MCF 10A (cell line): Measurements from ENCODE around the gene MOCS2. TPM values are rescaled to one million over a fixed set of nuclear protein-coding genes. Genes with fewer than 3 reads are reported as not detected.
A peak's percentile ranks its signal among the peaks of the same experiment; 100 is the strongest.
"Not testable (repeated sequence)": the region's sequence is repeated elsewhere in the genome, so short reads cannot be mapped to it uniquely, and the experiment has no call there.

Experiments used
- BruUV-seq: library from RNA; stranded (reverse); fragments of 400-500 nt; replicated peaks from 2 replicates; lab custom pipeline; 2021; lab: Mats Ljungman, UMichigan
- CTCF ChIA-PET: fragments of 300-600 bp; sonication (Branson Sonifier 250); formaldehyde crosslinking; extraction: SDS; loops from one replicate; lab custom pipeline; 2021; ENCODE audit warnings: antibody characterized with exemption, inconsistent platforms; lab: Yijun Ruan, JAX
- POLR2A ChIA-PET: fragments of 300-600, 350-650 bp; sonication (Branson Sonifier 250); formaldehyde crosslinking; extraction: SDS; loops from one replicate; lab custom pipeline; 2020; ENCODE audit warnings: antibody characterized with exemption, inconsistent platforms; lab: Yijun Ruan, JAX
- DNase-seq: peaks from one replicate; pipeline ENCODE4 v3.0.0-alpha.2; 2018; ENCODE audit not compliant: unreplicated experiment
- H3K27ac Mint-ChIP-seq: one replicate; pipeline ENCODE4 v1.8.0; 2022; ENCODE audit warnings: mild to moderate bottlenecking, low read depth, mixed read lengths; ENCODE audit not compliant: unreplicated experiment
- H3K27me3 Mint-ChIP-seq: one replicate; pipeline ENCODE4 v1.8.0; 2022; ENCODE audit warnings: mixed read lengths; ENCODE audit not compliant: insufficient read depth, unreplicated experiment
- H3K36me3 Mint-ChIP-seq: one replicate; pipeline ENCODE4 v1.8.0; 2022; ENCODE audit warnings: mild to moderate bottlenecking, moderate library complexity, mixed read lengths; ENCODE audit not compliant: insufficient read depth, unreplicated experiment
- H3K4me1 Mint-ChIP-seq: one replicate; pipeline ENCODE4 v1.8.0; 2022; ENCODE audit warnings: mixed read lengths; ENCODE audit not compliant: insufficient read depth, unreplicated experiment
- H3K4me3 Mint-ChIP-seq: one replicate; pipeline ENCODE4 v1.8.0; 2022; ENCODE audit warnings: mild to moderate bottlenecking, moderate library complexity, mixed read lengths; ENCODE audit not compliant: unreplicated experiment
- H3K9me3 Mint-ChIP-seq: one replicate; pipeline ENCODE4 v1.8.0; 2022; ENCODE audit warnings: mixed read lengths; ENCODE audit not compliant: unreplicated experiment
- CTCF ChIP-seq: fragments of 200-600 bp; IDR thresholded peaks from one replicate; pipeline ENCODE4 v1.8.0; 2022; ENCODE audit warnings: antibody characterized with exemption, mild to moderate bottlenecking; ENCODE audit not compliant: unreplicated experiment
- intact Hi-C: fragments of 100-400 bp; cut with micrococcal nuclease; formaldehyde crosslinking; loops from 2 replicates; pipeline ENCODE4 v1.14.1; 2022
- total RNA-seq: library from RNA; stranded (reverse); gene quantifications from 2 replicates; pipeline ENCODE4 v1.2.3, GENCODE V29; 2022

Gene MOCS2
- total RNA-seq, 1 experiment from 2014 or later, result 43.0 TPM

- DNase-seq, result peak; percentile 24
- BruUV-seq, result no TSS peak
- no peaks in the 10 kb centered on the region for H3K27me3 Mint-ChIP-seq
- ChIA-PET POLR2A (interaction anchor here (0.8 kb wide), 1 partner anchor 9 kb away, joined by 3 read pairs; no protein-coding TSS in a partner anchor), CTCF (interaction anchor here (0.6 to 2.0 kb wide), 5 partner anchors 8 to 346 kb away, joined by 3 to 12 read pairs (median 3); no protein-coding TSS in a partner anchor)
- no peak overlapping the region for H3K4me3 Mint-ChIP-seq
- H3K4me1 Mint-ChIP-seq, result peaks cover 6% of the 10 kb centered on the region
- H3K36me3 Mint-ChIP-seq, result peaks cover 7% of the 10 kb centered on the region
- no peak overlapping the region for H3K27ac Mint-ChIP-seq
- intact Hi-C loops, result no loop called here
- TF ChIP-seq CTCF, result peak; percentile 32
- H3K9me3 Mint-ChIP-seq, result no peaks in the 10 kb centered on the region
Observed at GRCh38 chr5:53114988-53115387, 5.4 kb upstream of the MOCS2 start.

GRCh38 chr5:53113947-53114346 lies 4.4 kb upstream of the MOCS2 start:
- no TSS peak for BruUV-seq
- Mint-ChIP-seq H3K36me3 (peaks cover 7% of the 10 kb centered on the region), H3K4me3 (no peak overlapping the region), H3K27me3 (no peaks in the 10 kb centered on the region), H3K9me3 (no peaks in the 10 kb centered on the region), H3K27ac (no peak overlapping the region), H3K4me1 (peaks cover 6% of the 10 kb centered on the region)
- ChIA-PET POLR2A (no interaction called here), CTCF (interaction anchor here (0.7 to 1.0 kb wide), 2 partner anchors 9 to 166 kb away, joined by 3 to 5 read pairs; no protein-coding TSS in a partner anchor)
- no peak for DNase-seq
- TF ChIP-seq CTCF, result no peak
- intact Hi-C loops, result no loop called here

GRCh38 chr5:53112909-53113308 lies 3.4 kb upstream of the MOCS2 start:
- Mint-ChIP-seq H3K27me3 (no peaks in the 10 kb centered on the region), H3K9me3 (no peaks in the 10 kb centered on the region), H3K36me3 (peaks cover 7% of the 10 kb centered on the region), H3K4me1 (peaks cover 6% of the 10 kb centered on the region), H3K27ac (no peak overlapping the region), H3K4me3 (no peak overlapping the region)
- no peak for TF ChIP-seq CTCF
- intact Hi-C loops, result no loop called here
- BruUV-seq, result no TSS peak
- CTCF ChIA-PET, result interaction anchor here (1.0 to 1.7 kb wide), 3 partner anchors 8 to 164 kb away, joined by 5 read pairs; no protein-coding TSS in a partner anchor
- no peak for DNase-seq
- POLR2A ChIA-PET, result no interaction called here

DNA sequence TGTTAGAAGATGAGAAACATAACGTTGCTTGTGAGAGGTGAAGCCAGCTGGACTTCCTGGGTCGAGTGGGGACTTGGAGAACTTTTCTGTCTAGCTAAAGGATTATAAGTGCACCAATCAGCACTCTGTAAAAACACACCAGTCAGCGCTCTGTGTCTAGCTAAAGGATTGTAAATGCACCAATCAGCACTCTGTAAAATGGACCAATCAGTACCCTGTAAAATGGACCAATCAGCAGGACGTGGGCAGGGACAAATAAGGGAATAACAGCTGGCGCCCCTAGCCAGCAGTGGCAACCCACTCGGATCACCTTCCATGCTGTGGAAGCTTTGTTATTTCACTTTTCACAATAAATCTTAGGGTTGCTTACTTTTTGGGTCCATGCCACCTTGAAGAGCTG lies 2.8 kb upstream of the MOCS2 start:
- H3K9me3 Mint-ChIP-seq, H3K27me3 Mint-ChIP-seq, H3K36me3 Mint-ChIP-seq, H3K4me3 Mint-ChIP-seq, DNase-seq, BruUV-seq, H3K27ac Mint-ChIP-seq, H3K4me1 Mint-ChIP-seq, intact Hi-C loops: not testable (repeated sequence)
- POLR2A ChIA-PET, result interaction anchor here (0.7 kb wide), 2 partner anchors 282 to 1205 kb away, joined by 3 read pairs; no protein-coding TSS in a partner anchor
- CTCF ChIA-PET, result interaction anchor here (1.0 to 1.7 kb wide), 3 partner anchors 8 to 164 kb away, joined by 5 read pairs; no protein-coding TSS in a partner anchor
